AG09319 (cell line): Measurements from ENCODE around the gene NOVA1.

Source experiments
- DNase-seq: peaks from one replicate; pipeline ENCODE4 v3.0.0-alpha.2; 2010; ENCODE audit warnings: low read depth; ENCODE audit errors: extremely low read depth
- TF ChIP-seq, protein P1 (sequence below): IDR thresholded peaks from 2 replicates; pipeline ENCODE4 v1.5.1; 2011; ENCODE audit warnings: low read depth, mild to moderate bottlenecking, inconsistent platforms, low read length, moderate library complexity

The NOVA1 gene

DNA sequence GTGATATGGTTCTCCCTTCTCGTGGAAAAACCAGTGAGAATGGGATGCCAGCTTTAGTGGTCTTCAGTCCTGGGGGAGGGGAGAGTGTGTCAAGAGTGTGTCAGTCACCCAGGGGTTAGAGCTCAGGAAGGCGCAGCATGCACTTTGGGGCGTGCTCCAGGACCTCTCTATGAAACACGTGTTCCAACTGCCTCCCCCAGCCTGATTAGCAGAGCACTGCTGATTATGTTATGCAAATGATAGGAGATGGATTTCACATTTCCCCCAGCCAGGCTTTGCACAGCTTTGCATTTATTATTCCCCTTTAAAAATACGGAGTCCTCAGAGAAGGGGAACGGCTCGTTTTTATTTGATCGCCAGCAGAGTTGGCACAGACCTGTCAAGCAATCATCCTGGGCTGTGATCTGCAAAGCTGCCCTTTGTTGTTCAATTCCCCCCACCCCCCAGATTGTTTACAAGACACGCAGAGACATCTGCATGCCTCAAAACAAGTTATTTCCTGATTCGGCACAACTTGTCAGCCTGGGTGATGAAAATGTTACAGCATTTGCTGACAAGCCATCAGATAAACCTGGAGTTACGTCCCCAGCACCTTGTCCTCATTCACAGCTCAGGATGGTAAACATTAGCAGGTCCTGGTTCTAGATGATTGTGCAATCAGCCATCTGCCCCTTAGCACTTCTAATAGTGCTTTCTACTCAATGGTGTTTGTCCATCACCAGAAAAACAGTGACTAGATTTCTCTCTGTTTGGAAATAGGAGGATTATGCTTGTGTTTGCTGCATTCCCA is 196.5 kb downstream of the NOVA1 start:
- TF ChIP-seq, protein P1, sequence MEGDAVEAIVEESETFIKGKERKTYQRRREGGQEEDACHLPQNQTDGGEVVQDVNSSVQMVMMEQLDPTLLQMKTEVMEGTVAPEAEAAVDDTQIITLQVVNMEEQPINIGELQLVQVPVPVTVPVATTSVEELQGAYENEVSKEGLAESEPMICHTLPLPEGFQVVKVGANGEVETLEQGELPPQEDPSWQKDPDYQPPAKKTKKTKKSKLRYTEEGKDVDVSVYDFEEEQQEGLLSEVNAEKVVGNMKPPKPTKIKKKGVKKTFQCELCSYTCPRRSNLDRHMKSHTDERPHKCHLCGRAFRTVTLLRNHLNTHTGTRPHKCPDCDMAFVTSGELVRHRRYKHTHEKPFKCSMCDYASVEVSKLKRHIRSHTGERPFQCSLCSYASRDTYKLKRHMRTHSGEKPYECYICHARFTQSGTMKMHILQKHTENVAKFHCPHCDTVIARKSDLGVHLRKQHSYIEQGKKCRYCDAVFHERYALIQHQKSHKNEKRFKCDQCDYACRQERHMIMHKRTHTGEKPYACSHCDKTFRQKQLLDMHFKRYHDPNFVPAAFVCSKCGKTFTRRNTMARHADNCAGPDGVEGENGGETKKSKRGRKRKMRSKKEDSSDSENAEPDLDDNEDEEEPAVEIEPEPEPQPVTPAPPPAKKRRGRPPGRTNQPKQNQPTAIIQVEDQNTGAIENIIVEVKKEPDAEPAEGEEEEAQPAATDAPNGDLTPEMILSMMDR, result no peak
- DNase-seq, result no peak

DNA sequence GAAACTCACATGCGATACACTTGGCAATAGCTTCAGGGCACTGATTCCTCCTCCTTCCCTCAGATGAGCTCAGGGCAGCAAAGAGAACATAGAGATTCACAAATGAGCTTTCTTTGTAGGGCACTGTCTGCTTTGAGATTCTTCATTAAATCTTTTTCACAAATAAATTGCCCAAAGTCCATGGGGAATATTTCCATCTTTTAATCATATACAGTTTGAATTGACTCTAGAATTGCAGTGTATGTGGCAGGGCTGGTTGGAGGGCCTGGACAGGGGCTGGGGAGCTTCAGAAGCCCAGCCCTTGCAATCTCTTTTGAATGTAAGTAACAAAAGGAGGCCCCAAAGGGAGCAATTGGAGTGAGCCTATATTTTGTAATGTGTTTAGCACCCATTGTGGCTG is 197.5 kb downstream of the NOVA1 start:
- TF ChIP-seq, protein P1, result no peak
- no peak for DNase-seq

DNA sequence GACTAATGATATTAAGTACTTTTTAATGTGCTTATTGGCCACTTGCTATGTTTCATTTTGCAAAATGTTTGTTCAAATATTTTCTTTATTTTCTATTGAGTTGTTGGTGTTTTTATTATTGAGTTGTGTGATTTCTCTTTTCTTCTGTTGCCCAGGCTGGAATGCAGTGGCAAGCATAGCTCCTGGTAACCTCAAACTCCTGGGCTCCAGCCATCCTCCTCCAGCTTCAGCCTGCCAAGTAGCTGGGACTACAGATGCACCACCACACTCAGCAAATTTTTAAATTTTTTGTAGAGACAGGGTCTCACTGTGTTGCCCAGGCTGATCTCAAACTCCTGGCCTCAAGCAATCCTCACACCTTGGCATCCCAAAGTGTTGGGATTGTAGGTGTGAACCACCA is 199.2 kb downstream of the NOVA1 start:
- no peak for DNase-seq
- TF ChIP-seq, protein P1, result no peak
